ENCODE data around the gene AIPL1.
A peak's percentile ranks its signal among the peaks of the same experiment; 100 is the strongest.

The AIPL1 gene

GRCh38 chr17:6415616-6416015, 19.3 kb downstream of the AIPL1 start:
- no peak overlapping the region for H3K4me3 ChIP-seq (replicated peaks; ENCODE audit: low read depth, low read length)
- TF ChIP-seq CTCF (IDR thresholded peaks at IDR 0.05; ENCODE audit: low read length, missing control alignments), result no peak
- DNase-seq (ENCODE audit: low read depth), result no peak

DNA sequence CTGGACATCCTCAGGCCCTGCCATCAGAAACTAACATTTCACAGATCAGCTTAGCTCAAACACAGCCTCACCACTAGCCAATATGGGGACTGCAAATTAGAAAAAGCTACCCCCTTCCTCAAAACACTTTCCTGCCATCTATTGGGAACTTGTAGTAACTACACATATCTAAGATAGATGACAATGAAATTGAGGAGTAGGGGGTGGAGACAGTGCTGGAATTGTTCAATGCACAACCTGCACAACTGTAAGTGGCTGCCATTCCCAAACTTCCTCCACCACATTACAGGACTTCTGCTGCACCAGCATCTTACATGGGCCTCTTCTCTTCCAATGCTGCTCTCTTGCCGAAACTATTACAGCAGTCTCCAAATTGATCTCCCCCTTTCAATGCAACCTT, 21.9 kb downstream of the AIPL1 start:
- no peak overlapping the region for H3K4me3 ChIP-seq (replicated peaks; ENCODE audit: low read depth, low read length)
- peak; percentile 42 for TF ChIP-seq CTCF (IDR thresholded peaks at IDR 0.05; ENCODE audit: low read length, missing control alignments)
- DNase-seq (ENCODE audit: low read depth), result peak; percentile 47

GRCh38 chr17:6408735-6409134, 26.2 kb downstream of the AIPL1 start:
- H3K4me3 ChIP-seq (replicated peaks; ENCODE audit: low read depth, low read length), result no peak overlapping the region
- TF ChIP-seq CTCF (IDR thresholded peaks at IDR 0.05; ENCODE audit: low read length, missing control alignments), result no peak
- no peak for DNase-seq (ENCODE audit: low read depth)

GRCh38 chr17:6408276-6408675, 26.6 kb downstream of the AIPL1 start:
- no peak for TF ChIP-seq CTCF (IDR thresholded peaks at IDR 0.05; ENCODE audit: low read length, missing control alignments)
- no peak for DNase-seq (ENCODE audit: low read depth)
- no peak overlapping the region for H3K4me3 ChIP-seq (replicated peaks; ENCODE audit: low read depth, low read length)

DNA sequence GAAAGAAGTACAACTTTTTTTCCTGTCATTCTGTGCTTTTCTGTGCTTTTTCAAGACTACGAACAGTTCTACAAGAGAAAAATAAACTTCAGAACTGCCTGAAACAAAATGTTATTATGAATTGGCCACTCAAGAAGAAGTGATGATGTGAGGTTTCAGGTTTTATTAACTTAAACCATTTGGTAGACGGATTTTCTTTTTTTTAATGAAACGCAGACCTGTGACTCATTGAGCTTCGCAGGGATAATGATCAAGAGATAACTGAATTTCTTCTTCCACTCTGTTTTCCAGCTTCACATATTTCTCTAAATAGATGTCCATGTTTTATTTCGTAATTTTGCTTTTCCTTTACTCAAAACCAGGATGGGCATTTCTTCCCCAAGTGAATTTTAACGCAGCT, 32.7 kb downstream of the AIPL1 start:
- no peak for TF ChIP-seq CTCF (IDR thresholded peaks at IDR 0.05; ENCODE audit: low read length, missing control alignments)
- H3K4me3 ChIP-seq (replicated peaks; ENCODE audit: low read depth, low read length), result no peak overlapping the region
- DNase-seq (ENCODE audit: low read depth), result no peak

GRCh38 chr17:6398955-6399354, 36.0 kb downstream of the AIPL1 start:
- DNase-seq (ENCODE audit: low read depth), result no peak
- H3K4me3 ChIP-seq (replicated peaks; ENCODE audit: low read depth, low read length), result no peak overlapping the region
- TF ChIP-seq CTCF (IDR thresholded peaks at IDR 0.05; ENCODE audit: low read length, missing control alignments), result no peak

DNA sequence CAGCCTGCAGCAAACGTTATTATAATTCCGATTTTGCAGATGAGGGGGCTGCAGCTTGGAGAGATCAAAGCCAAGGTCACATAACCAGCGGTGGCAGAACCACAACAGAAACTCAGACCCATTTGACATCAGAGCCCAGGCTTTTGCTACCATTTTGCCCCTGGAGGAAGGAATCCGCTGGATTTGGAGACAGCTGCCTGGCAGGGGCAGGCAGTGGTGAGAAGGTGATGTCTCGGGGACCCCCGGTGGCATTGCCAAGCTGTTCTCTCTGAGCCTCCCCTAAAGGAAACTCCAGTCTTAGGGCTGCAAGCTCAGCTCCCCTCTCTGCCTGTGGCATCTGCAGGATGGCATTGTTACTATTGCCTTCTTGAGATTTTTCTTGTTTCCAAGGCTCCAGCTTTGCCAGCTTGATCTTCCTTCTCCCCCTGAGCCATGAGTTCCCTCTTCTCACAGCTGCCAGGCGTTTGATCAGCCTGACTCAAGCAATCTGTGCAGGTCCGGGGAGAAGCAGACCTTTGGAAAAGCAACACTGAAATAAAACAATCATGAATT, 40.8 kb downstream of the AIPL1 start:
- TF ChIP-seq CTCF (IDR thresholded peaks at IDR 0.05; ENCODE audit: low read length, missing control alignments), result no peak
- no peak overlapping the region for H3K4me3 ChIP-seq (replicated peaks; ENCODE audit: low read depth, low read length)
- no peak for DNase-seq (ENCODE audit: low read depth)

All from fibroblast of pulmonary artery (primary cell).